AG04449 (cell line): Measurements from ENCODE around the gene F8.
"Not testable (repeated sequence)": the region's sequence is repeated elsewhere in the genome, so short reads cannot be mapped to it uniquely, and the experiment has no call there.

Experiments
- CTCF ChIA-PET: fragments of 350-600 bp; formaldehyde crosslinking; extraction: SDS; loops from one replicate; lab custom pipeline; 2021; ENCODE audit warnings: antibody characterized with exemption; lab: Yijun Ruan, JAX
- POLR2A ChIA-PET: fragments of 400-600, 350-600 bp; formaldehyde crosslinking; extraction: SDS; loops from one replicate; lab custom pipeline; 2020; ENCODE audit warnings: antibody characterized with exemption, inconsistent platforms; lab: Yijun Ruan, JAX
- DNase-seq: peaks from one replicate; pipeline ENCODE4 v3.0.0-alpha.2; 2010; ENCODE audit warnings: low read depth, low spot score
- H3K4me3 ChIP-seq: 2 replicates; pipeline ENCODE4 v1.5.1; 2011; ENCODE audit warnings: low read depth, mild to moderate bottlenecking, control low read depth, low read length
- CTCF ChIP-seq: IDR thresholded peaks from one replicate; pipeline ENCODE4 v1.5.1; 2011; ENCODE audit warnings: mild to moderate bottlenecking, moderate library complexity, low read length, control low read depth, inconsistent platforms; ENCODE audit not compliant: insufficient read depth; ENCODE audit errors: missing control alignments

Gene F8

DNA sequence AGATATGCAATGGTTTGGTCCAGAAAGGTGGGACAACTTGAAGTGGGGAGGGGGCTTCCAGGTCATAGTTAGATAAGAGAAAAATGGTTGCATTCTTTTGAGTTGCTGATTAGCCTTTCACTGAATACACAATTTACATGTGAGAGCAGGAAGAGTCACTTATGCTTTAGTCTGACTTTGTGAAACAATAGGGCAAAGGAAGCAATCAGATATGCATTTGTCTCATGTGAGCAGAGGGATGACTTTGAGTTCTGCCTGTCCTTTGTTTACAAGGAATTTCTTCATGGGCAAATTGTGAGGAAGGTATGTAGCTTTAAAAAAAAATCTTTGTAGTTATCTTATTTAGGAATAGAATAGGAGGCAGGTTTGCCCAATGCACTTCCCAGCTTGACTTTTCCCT is 201.0 kb downstream of the F8 start:
- no peak for DNase-seq
- no peak for TF ChIP-seq CTCF
- ChIA-PET POLR2A (no interaction called here), CTCF (no interaction called here)
- no peak overlapping the region for H3K4me3 ChIP-seq

- DNase-seq = no peak
- CTCF ChIA-PET = no interaction called here
- no peak overlapping the region for H3K4me3 ChIP-seq
- no peak for TF ChIP-seq CTCF
- POLR2A ChIA-PET = no interaction called here
These were observed 202.7 kb downstream of the F8 start for GRCh38 chrX:154819771-154820341.

- H3K4me3 ChIP-seq = no peak overlapping the region
- TF ChIP-seq CTCF = no peak
- ChIA-PET POLR2A (no interaction called here), CTCF (interaction anchor here (0.6 kb wide), 1 partner anchor 133 kb away, joined by 3 read pairs; no protein-coding TSS in a partner anchor)
- DNase-seq = no peak
These were observed 203.4 kb downstream of the F8 start for GRCh38 chrX:154818916-154819770.

- CTCF ChIA-PET, DNase-seq, POLR2A ChIA-PET, H3K4me3 ChIP-seq: not testable (repeated sequence)
These were observed 205.4 kb downstream of the F8 start for GRCh38 chrX:154817048-154817618.

DNA sequence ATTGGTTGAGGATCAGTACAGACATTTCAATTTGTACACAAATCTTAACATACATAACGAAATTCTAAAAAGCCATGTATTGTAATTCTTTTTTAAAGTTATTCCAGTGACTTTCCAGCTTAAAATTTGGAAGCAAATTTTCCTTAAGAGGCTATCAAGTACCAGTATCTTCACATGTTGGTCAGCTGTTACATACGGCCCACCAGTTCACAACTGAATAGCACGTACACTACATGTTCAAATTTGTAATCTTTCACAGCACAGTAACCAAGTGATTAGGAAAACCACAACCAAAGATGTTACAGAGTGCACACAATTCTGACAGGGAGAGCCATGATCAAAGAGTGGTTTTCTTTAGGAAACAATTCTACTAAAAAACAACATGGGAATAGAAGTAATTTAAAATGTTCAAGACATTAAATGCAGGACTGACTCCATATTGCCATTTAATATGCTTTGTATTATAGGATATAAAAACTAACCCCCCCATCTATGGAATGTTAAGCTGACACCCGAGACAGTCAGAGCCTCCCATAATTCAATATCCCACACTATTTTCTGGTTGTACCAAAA is 206.1 kb downstream of the F8 start:
- POLR2A ChIA-PET, DNase-seq, CTCF ChIA-PET, H3K4me3 ChIP-seq: not testable (repeated sequence)

DNA sequence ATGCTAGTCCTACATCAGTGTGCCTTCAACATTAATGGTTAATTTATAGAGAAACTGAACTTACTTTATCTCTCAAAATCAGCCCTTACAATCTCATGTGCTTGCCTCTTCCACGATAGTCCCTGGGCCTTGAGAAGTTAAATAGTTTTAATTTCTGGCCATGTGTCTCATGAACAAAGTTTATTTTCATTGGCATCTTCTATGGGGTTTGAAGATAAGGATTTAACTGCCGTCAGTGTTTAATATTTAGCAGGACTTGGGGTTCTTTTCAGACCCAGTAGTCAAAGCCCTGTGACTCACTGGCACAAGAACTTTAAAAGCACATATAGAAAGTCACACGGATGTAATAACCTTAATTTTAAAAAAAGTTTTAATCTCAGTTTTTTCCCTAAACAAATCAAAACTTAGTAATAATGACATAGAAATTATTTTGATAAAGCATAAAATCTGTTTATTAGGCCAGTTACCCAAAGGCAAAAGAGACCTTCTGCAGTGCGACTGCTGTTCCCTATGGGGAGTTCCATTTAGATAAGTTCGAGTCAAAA is 207.2 kb downstream of the F8 start:
- TF ChIP-seq CTCF = no peak
- H3K4me3 ChIP-seq = no peak overlapping the region
- peak; percentile 10 for DNase-seq
- ChIA-PET POLR2A (no interaction called here), CTCF (no interaction called here)

DNA sequence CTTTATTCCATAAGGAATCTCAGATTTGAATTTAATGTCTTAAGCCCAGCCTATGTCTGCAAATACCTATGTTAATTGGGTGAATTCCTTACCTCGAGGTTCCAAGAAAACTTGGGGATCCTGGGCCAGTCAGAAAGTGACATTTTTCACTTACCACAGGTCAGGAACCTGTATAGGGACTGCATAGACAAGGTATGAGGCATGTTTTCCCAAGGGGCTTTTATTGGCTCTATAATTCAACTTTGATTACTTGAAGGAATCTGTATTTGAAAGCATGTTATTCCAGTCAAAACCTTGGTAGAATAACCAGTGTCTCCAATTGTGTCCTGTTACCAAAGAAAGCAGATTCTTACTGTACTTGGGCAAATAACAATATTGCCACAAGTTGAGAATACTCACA is 208.7 kb downstream of the F8 start:
- TF ChIP-seq CTCF = no peak
- CTCF ChIA-PET = no interaction called here
- no peak for DNase-seq
- POLR2A ChIA-PET = no interaction called here
- no peak overlapping the region for H3K4me3 ChIP-seq
